GM23338 (cell line): ENCODE results near the gene BARHL2. TPM values are rescaled to one million over a fixed set of nuclear protein-coding genes. Genes with fewer than 3 reads are reported as not detected.

Experiments used
- ATAC-seq: fragments of 200-7000 bp; cut with Tn5 transposase; 3 replicates; pipeline ENCODE4 v1.9.1; 2020
- DNase-seq: peaks from one replicate; pipeline ENCODE4 v3.0.0-alpha.2; 2015; ENCODE audit warnings: low spot score
- H2AFZ ChIP-seq: fragments of 200-600 bp; sonication (generic); 2 replicates; pipeline ENCODE4 v1.8.0; 2016; ENCODE audit warnings: antibody characterized with exemption, mild to moderate bottlenecking, moderate library complexity
- H3F3A ChIP-seq: fragments of 200-600 bp; sonication (generic); replicated peaks from 2 replicates; pipeline ENCODE4 v1.8.0; 2017; ENCODE audit warnings: antibody characterized with exemption, mixed run types, low read depth
- H3K27ac ChIP-seq: fragments of 200-600 bp; sonication (generic); 2 replicates; pipeline ENCODE4 v1.6.1; 2016; ENCODE audit warnings: low read depth
- H3K27me3 ChIP-seq: fragments of 200-600 bp; sonication (generic); 2 replicates; pipeline ENCODE4 v1.8.0; 2016; ENCODE audit warnings: mild to moderate bottlenecking, mixed run types, moderate library complexity; ENCODE audit not compliant: insufficient read depth
- H3K36me3 ChIP-seq: fragments of 200-600 bp; sonication (generic); 2 replicates; pipeline ENCODE4 v1.8.0; 2016; ENCODE audit warnings: mild to moderate bottlenecking; ENCODE audit not compliant: insufficient read depth
- H3K4me1 ChIP-seq: fragments of 200-600 bp; sonication (generic); 2 replicates; pipeline ENCODE4 v1.8.0; 2016; ENCODE audit warnings: mild to moderate bottlenecking, moderate library complexity; ENCODE audit not compliant: insufficient read depth
- H3K4me2 ChIP-seq: fragments of 200-600 bp; sonication (generic); 2 replicates; pipeline ENCODE4 v1.7.1; 2017; ENCODE audit warnings: mixed run types
- H3K4me3 ChIP-seq: fragments of 200-600 bp; sonication (generic); 2 replicates; pipeline ENCODE4 v1.6.1; 2016; ENCODE audit warnings: mixed run types
- H3K79me2 ChIP-seq: fragments of 200-600 bp; sonication (generic); replicated peaks from 2 replicates; pipeline ENCODE4 v1.8.0; 2017; ENCODE audit warnings: mild to moderate bottlenecking; ENCODE audit not compliant: insufficient read depth
- H3K9me2 ChIP-seq: fragments of 200-600 bp; sonication (generic); 2 replicates; pipeline ENCODE4 v1.8.0; 2017; ENCODE audit not compliant: insufficient read depth
- H4K20me1 ChIP-seq: fragments of 200-600 bp; sonication (generic); replicated peaks from 2 replicates; pipeline ENCODE4 v1.8.0; 2017; ENCODE audit warnings: mild to moderate bottlenecking; ENCODE audit not compliant: insufficient read depth
- H3K27ac Mint-ChIP-seq: 2 replicates; pipeline ENCODE4 v1.8.0; 2020; ENCODE audit warnings: inconsistent platforms, mild to moderate bottlenecking, moderate library complexity, mixed read lengths
- H3K27me3 Mint-ChIP-seq: 3 replicates; pipeline ENCODE4 v1.8.0; 2022; ENCODE audit warnings: low read depth, mild to moderate bottlenecking, moderate library complexity, mixed read lengths, inconsistent platforms; ENCODE audit not compliant: insufficient read depth, poor library complexity
- H3K36me3 Mint-ChIP-seq: 3 replicates; pipeline ENCODE4 v1.8.0; 2021; ENCODE audit warnings: low read depth, mild to moderate bottlenecking, inconsistent platforms, moderate library complexity, mixed read lengths
- H3K4me1 Mint-ChIP-seq: 3 replicates; pipeline ENCODE4 v1.8.0; 2020; ENCODE audit warnings: mild to moderate bottlenecking, inconsistent platforms, mixed read lengths
- H3K4me3 Mint-ChIP-seq: 3 replicates; pipeline ENCODE4 v1.8.0; 2021; ENCODE audit warnings: moderate library complexity, mild to moderate bottlenecking, inconsistent platforms, mixed read lengths
- H3K9me3 Mint-ChIP-seq: 3 replicates; pipeline ENCODE4 v1.8.0; 2020; ENCODE audit warnings: moderate library complexity, mild to moderate bottlenecking, inconsistent platforms, mixed read lengths
- CREB1 ChIP-seq: fragments of 250-450 bp; sonication (Bioruptor Pico); IDR thresholded peaks from 2 replicates; pipeline ENCODE4 v1.5.0; 2020; ENCODE audit warnings: low read depth, mild to moderate bottlenecking, moderate library complexity
- CTCF ChIP-seq, 2 experiments: fragments of 200-600 bp in 1 of 2; sonication (generic) in 1 of 2; conservative IDR thresholded peaks; 2 replicates each; pipeline versions ENCODE4 v1.5.1 to v1.6.1; 2016 to 2017; ENCODE audit warnings: antibody characterized with exemption in 2 of 2, low read depth in 2 of 2, mild to moderate bottlenecking in 2 of 2, moderate library complexity in 1 of 2
- ETS1 ChIP-seq: IDR thresholded peaks from 2 replicates; pipeline ENCODE4 v1.6.1; 2016; ENCODE audit warnings: antibody characterized with exemption
- EZH2 ChIP-seq: fragments of 200-600 bp; sonication (generic); IDR thresholded peaks from one replicate; pipeline ENCODE4 v1.8.0; 2017; ENCODE audit warnings: antibody characterized with exemption, mild to moderate bottlenecking, low read depth; ENCODE audit not compliant: unreplicated experiment
- EZH2phosphoT487 ChIP-seq: fragments of 200-600 bp; sonication (generic); IDR thresholded peaks from one replicate; pipeline ENCODE4 v1.8.1; 2018; ENCODE audit warnings: antibody characterized with exemption; ENCODE audit not compliant: unreplicated experiment
- JUNB ChIP-seq: IDR thresholded peaks from one replicate; pipeline ENCODE4 v1.6.1; 2016; ENCODE audit warnings: antibody characterized with exemption; ENCODE audit not compliant: unreplicated experiment
- NANOG ChIP-seq: IDR thresholded peaks from 2 replicates; pipeline ENCODE4 v1.6.1; 2016; ENCODE audit warnings: antibody characterized with exemption, borderline replicate concordance
- REST ChIP-seq: IDR thresholded peaks from one replicate; pipeline ENCODE4 v1.6.1; 2018; ENCODE audit warnings: antibody characterized with exemption; ENCODE audit not compliant: unreplicated experiment
- STAT1 ChIP-seq: IDR thresholded peaks from one replicate; pipeline ENCODE4 v1.6.1; 2016; ENCODE audit warnings: antibody characterized with exemption; ENCODE audit not compliant: unreplicated experiment
- ZNF114 ChIP-seq: fragments of 250-450 bp; sonication (Bioruptor Pico); IDR thresholded peaks from 2 replicates; pipeline ENCODE4 v1.5.0; 2020; ENCODE audit warnings: mild to moderate bottlenecking, moderate library complexity
- ZNF331 ChIP-seq: fragments of 250-450 bp; sonication (Bioruptor Pico); IDR thresholded peaks from 2 replicates; pipeline ENCODE4 v1.5.0; 2020; ENCODE audit warnings: low read depth, mild to moderate bottlenecking, moderate library complexity
- ZNF462 ChIP-seq: fragments of 250-450 bp; sonication (Bioruptor Pico); IDR thresholded peaks from 2 replicates; pipeline ENCODE4 v1.5.0; 2020; ENCODE audit warnings: mild to moderate bottlenecking, moderate library complexity
- polyA plus RNA-seq: library from polyadenylated mRNA; unstranded; fragments of >200 nt; fragmentation: Nextera tagmentation; extraction: Ambion mirVana; gene quantifications from 2 replicates; pipeline ENCODE4 v1.2.1, GENCODE V29; 2016
- total RNA-seq: library from RNA; depleted of rRNA; stranded (reverse); fragments of >200 nt; shearing (Covaris generic); gene quantifications from 2 replicates; pipeline ENCODE4 v1.2.3, GENCODE V29; 2014

The BARHL2 gene
- total and polyA plus RNA-seq, 2 experiments from 2014 or later: not detected

- Histone ChIP-seq H3K9me2 (no peaks in the 10 kb centered on the region), H2AFZ (peak overlapping the region; percentile 77), H3K4me3 (peak overlapping the region; percentile 59), H3K4me1 (peaks cover 52% of the 10 kb centered on the region), H3K27me3 (peaks cover 98% of the 10 kb centered on the region), H3K27ac (no peak overlapping the region), H3K79me2 (no peaks in the 10 kb centered on the region), H3K4me2 (peak overlapping the region; percentile 87), H3F3A (peaks cover 20% of the 10 kb centered on the region), H4K20me1 (peaks cover 23% of the 10 kb centered on the region), H3K36me3 (no peaks in the 10 kb centered on the region)
- Mint-ChIP-seq H3K9me3 (no peaks in the 10 kb centered on the region; the same call in 2 of the 3 replicates), H3K27ac (no peak overlapping the region), H3K27me3 (peaks cover 73% of the 10 kb centered on the region), H3K4me3 (peak overlapping the region; percentile 61), H3K36me3 (no peaks in the 10 kb centered on the region), H3K4me1 (peaks cover 43% of the 10 kb centered on the region)
- peak; percentile 19 for DNase-seq
- no peak for ATAC-seq
- TF ChIP-seq JUNB (no peak), NANOG (no peak), ETS1 (no peak), ZNF114 (CRISPR knock-in tag) (no peak), REST (no peak), ZNF462 (CRISPR knock-in tag) (no peak), EZH2 (no peak), ZNF331 (CRISPR knock-in tag) (no peak), CTCF (conservative IDR thresholded peaks at IDR 0.05; ENCODE audit: low read depth in 2 of 2) (no peak), CREB1 (no peak), STAT1 (no peak), EZH2phosphoT487 (no peak)
These were observed 11.1 kb downstream of the BARHL2 start for GRCh38 chr1:90705956-90706355.
